OCI-LY3 (cell line): ENCODE measurements around the gene LRRC4C.
"Not testable (repeated sequence)": the region's sequence is repeated elsewhere in the genome, so short reads cannot be mapped to it uniquely, and the experiment has no call there.

Experiments
- H2AFZ ChIP-seq: fragments of 200-600, 300-600 bp; shearing (Covaris generic); 2 replicates; pipeline ENCODE4 v1.6.0; 2014; ENCODE audit warnings: antibody characterized with exemption, low read depth, low read length
- H3K27ac ChIP-seq: fragments of 200-600, 300-600 bp; sonication (generic); 2 replicates; pipeline ENCODE4 v1.5.1; 2014; ENCODE audit warnings: mild to moderate bottlenecking, low read length, moderate library complexity, mixed read lengths
- H3K27me3 ChIP-seq: fragments of 200-600, 300-600 bp; sonication (generic); 2 replicates; pipeline ENCODE4 v1.6.1; 2014; ENCODE audit warnings: low read depth, low read length, mixed read lengths
- H3K36me3 ChIP-seq: fragments of 200-600, 300-600 bp; sonication (generic); replicated peaks from 2 replicates; pipeline ENCODE3; 2014; ENCODE audit warnings: low read depth, low read length, mixed read lengths
- H3K4me1 ChIP-seq: fragments of 300-600, 200-600 bp; sonication (generic); 2 replicates; pipeline ENCODE4 v1.6.1; 2014; ENCODE audit warnings: low read length, mixed read lengths
- H3K4me2 ChIP-seq: fragments of 200-600, 300-600 bp; sonication (generic); 2 replicates; pipeline ENCODE4 v1.6.1; 2014; ENCODE audit warnings: low read length, mixed read lengths
- H3K4me3 ChIP-seq: fragments of 300-600, 200-600 bp; sonication (generic); 2 replicates; pipeline ENCODE4 v1.5.1; 2014; ENCODE audit warnings: antibody characterized with exemption, mild to moderate bottlenecking, low read length, moderate library complexity
- H3K79me2 ChIP-seq: fragments of 300-600, 200-600 bp; shearing (Covaris generic); 2 replicates; pipeline ENCODE4 v1.6.1; 2014; ENCODE audit warnings: mild to moderate bottlenecking, low read length, mixed read lengths
- H3K9ac ChIP-seq: fragments of 300-600, 200-600 bp; shearing (Covaris generic); 2 replicates; pipeline ENCODE4 v1.6.0; 2014; ENCODE audit warnings: mild to moderate bottlenecking, low read length, moderate library complexity
- H3K9me3 ChIP-seq: fragments of 200-600, 300-600 bp; shearing (Covaris generic); 2 replicates; pipeline ENCODE4 v1.6.1; 2014; ENCODE audit warnings: low read length, mixed read lengths; ENCODE audit not compliant: insufficient read depth
- H4K20me1 ChIP-seq: fragments of 200-600, 300-600 bp; sonication (generic); 2 replicates; pipeline ENCODE4 v1.6.1; 2016; ENCODE audit warnings: low read length, mixed read lengths; ENCODE audit not compliant: insufficient read depth
- CTCF ChIP-seq: fragments of 200-600, 300-600 bp; sonication (generic); IDR thresholded peaks from 2 replicates; pipeline ENCODE4 v1.5.1; 2014; ENCODE audit warnings: antibody characterized with exemption, low read length, low read depth
- EZH2phosphoT487 ChIP-seq: fragments of 200-600 bp; shearing (Covaris generic); IDR thresholded peaks from 2 replicates; pipeline ENCODE4 v1.6.1; 2018; ENCODE audit warnings: antibody characterized with exemption, mixed run types, low read depth

LRRC4C gene

GRCh38 chr11:40202589-40203270, 1256.7 kb downstream of the LRRC4C start:
- no peak overlapping the region for H3K9ac ChIP-seq
- no peak overlapping the region for H3K27ac ChIP-seq
- H3K27me3 ChIP-seq, result no peaks in the 10 kb centered on the region
- H4K20me1 ChIP-seq, result no peaks in the 10 kb centered on the region
- H3K4me3 ChIP-seq, result no peak overlapping the region
- TF ChIP-seq CTCF (no peak), EZH2phosphoT487 (no peak)
- H3K4me1 ChIP-seq, result no peaks in the 10 kb centered on the region
- H3K4me2 ChIP-seq, result no peak overlapping the region
- H3K9me3 ChIP-seq, result no peaks in the 10 kb centered on the region
- H2AFZ ChIP-seq, result no peak overlapping the region
- no peaks in the 10 kb centered on the region for H3K36me3 ChIP-seq
- H3K79me2 ChIP-seq, result no peaks in the 10 kb centered on the region

GRCh38 chr11:40192590-40192989, 1266.9 kb downstream of the LRRC4C start:
- H3K27me3 ChIP-seq, H3K9me3 ChIP-seq, H3K9ac ChIP-seq, H3K36me3 ChIP-seq, H3K27ac ChIP-seq, H3K4me3 ChIP-seq, H2AFZ ChIP-seq, H3K4me1 ChIP-seq, H3K79me2 ChIP-seq, H4K20me1 ChIP-seq, H3K4me2 ChIP-seq: not testable (repeated sequence)

- no peak overlapping the region for H2AFZ ChIP-seq
- H3K79me2 ChIP-seq, result no peaks in the 10 kb centered on the region
- TF ChIP-seq EZH2phosphoT487 (no peak), CTCF (no peak)
Measured at GRCh38 chr11:40190294-40190693, 1269.2 kb downstream of the LRRC4C start.

GRCh38 chr11:40188848-40189247, 1270.6 kb downstream of the LRRC4C start:
- Histone ChIP-seq H3K4me3 (no peak overlapping the region), H3K36me3 (no peaks in the 10 kb centered on the region), H3K4me2 (no peak overlapping the region), H2AFZ (no peak overlapping the region), H3K9me3 (no peaks in the 10 kb centered on the region), H4K20me1 (no peaks in the 10 kb centered on the region), H3K27ac (no peak overlapping the region), H3K9ac (no peak overlapping the region), H3K79me2 (no peaks in the 10 kb centered on the region), H3K27me3 (no peaks in the 10 kb centered on the region), H3K4me1 (peaks cover 26% of the 10 kb centered on the region)
- TF ChIP-seq EZH2phosphoT487 (no peak), CTCF (no peak)

More at GRCh38 chr11:40190294-40190693, 1269.2 kb downstream of the LRRC4C start:
- Histone ChIP-seq H3K9ac (no peak overlapping the region), H3K27ac (no peak overlapping the region), H3K4me3 (no peak overlapping the region), H3K4me2 (no peak overlapping the region), H3K4me1 (peaks cover 11% of the 10 kb centered on the region), H3K36me3 (no peaks in the 10 kb centered on the region), H3K9me3 (no peaks in the 10 kb centered on the region), H4K20me1 (no peaks in the 10 kb centered on the region), H3K27me3 (no peaks in the 10 kb centered on the region)
